Measurements from ENCODE around the gene BSDC1.

GRCh38 chr1:32364836-32365235 lies 29.4 kb downstream of the BSDC1 start:
- no peak for TF ChIP-seq CTCF (conservative IDR thresholded peaks at IDR 0.05)
- no peak for TF ChIP-seq EZH2 (IDR thresholded peaks at IDR 0.05; ENCODE audit: low read depth)

Measured in PC-9 (cell line).